ENCODE measurements around the gene ZNF10. TPM values are rescaled to one million over a fixed set of nuclear protein-coding genes. Genes with fewer than 3 reads are reported as not detected.

ZNF10 gene
- total RNA-seq, 2 experiments from 2014 or later, result 7.1 to 8.0 TPM

DNA sequence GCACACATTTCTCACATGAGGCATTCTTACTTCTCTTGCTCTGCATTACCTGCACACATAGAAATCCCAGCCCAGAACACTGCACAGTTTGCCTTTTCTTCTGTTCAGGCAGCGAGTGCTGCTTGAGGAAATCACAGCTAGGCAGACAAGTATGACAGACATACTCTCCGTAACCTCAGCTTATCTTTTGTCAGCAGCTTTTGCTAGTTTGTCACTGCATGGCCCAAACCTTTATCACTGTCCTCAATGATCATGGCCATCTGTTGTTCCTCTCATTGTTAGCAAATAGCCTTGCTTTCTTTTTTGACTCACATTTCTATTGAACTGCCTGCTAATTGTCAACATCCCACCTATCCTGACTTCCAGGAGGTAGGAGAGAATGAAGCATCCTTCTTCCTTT, 5.3 kb downstream of the ZNF10 start:
- TF ChIP-seq, protein P1, sequence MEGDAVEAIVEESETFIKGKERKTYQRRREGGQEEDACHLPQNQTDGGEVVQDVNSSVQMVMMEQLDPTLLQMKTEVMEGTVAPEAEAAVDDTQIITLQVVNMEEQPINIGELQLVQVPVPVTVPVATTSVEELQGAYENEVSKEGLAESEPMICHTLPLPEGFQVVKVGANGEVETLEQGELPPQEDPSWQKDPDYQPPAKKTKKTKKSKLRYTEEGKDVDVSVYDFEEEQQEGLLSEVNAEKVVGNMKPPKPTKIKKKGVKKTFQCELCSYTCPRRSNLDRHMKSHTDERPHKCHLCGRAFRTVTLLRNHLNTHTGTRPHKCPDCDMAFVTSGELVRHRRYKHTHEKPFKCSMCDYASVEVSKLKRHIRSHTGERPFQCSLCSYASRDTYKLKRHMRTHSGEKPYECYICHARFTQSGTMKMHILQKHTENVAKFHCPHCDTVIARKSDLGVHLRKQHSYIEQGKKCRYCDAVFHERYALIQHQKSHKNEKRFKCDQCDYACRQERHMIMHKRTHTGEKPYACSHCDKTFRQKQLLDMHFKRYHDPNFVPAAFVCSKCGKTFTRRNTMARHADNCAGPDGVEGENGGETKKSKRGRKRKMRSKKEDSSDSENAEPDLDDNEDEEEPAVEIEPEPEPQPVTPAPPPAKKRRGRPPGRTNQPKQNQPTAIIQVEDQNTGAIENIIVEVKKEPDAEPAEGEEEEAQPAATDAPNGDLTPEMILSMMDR (conservative IDR thresholded peaks at IDR 0.05; ENCODE audit: low read length), result no peak
- TF ChIP-seq EZH2phosphoT487 (IDR thresholded peaks at IDR 0.05; ENCODE audit: borderline replicate concordance, low read depth, low read length), result no peak
- intact Hi-C loops (cut with micrococcal nuclease; ENCODE audit: unreplicated experiment), result no loop called here
- Histone ChIP-seq H3K9me2 (ENCODE audit: insufficient read depth, low read length) (no peaks in the 10 kb centered on the region), H4K20me1 (ENCODE audit: insufficient read depth, low read length) (no peaks in the 10 kb centered on the region), H3K4me3 (ENCODE audit: low read depth, low read length, poor library complexity, severe bottlenecking) (no peak overlapping the region), H2AFZ (ENCODE audit: low read length) (no peak overlapping the region), H3K9me3 (ENCODE audit: low read length) (peaks cover 39% of the 10 kb centered on the region), H3K4me2 (ENCODE audit: low read length) (no peak overlapping the region), H3K79me2 (ENCODE audit: insufficient read depth, low read depth, low read length) (no peaks in the 10 kb centered on the region), H3K36me3 (ENCODE audit: insufficient read depth, low read length) (peaks cover 34% of the 10 kb centered on the region), H3K4me1 (ENCODE audit: insufficient read depth, low read length, poor library complexity, severe bottlenecking) (no peaks in the 10 kb centered on the region), H3K27ac (ENCODE audit: low read depth, low read length, poor library complexity, severe bottlenecking) (no peak overlapping the region)
- ChIA-PET CTCF (ENCODE audit: unreplicated experiment) (interaction anchor here (0.6 kb wide), 1 partner anchor 34 kb away, joined by 3 read pairs; no protein-coding TSS in a partner anchor), POLR2A (no interaction called here)
- no peak for DNase-seq (ENCODE audit: low spot score)
- no TSS peak for BruUV-seq (replicated peaks)

DNA sequence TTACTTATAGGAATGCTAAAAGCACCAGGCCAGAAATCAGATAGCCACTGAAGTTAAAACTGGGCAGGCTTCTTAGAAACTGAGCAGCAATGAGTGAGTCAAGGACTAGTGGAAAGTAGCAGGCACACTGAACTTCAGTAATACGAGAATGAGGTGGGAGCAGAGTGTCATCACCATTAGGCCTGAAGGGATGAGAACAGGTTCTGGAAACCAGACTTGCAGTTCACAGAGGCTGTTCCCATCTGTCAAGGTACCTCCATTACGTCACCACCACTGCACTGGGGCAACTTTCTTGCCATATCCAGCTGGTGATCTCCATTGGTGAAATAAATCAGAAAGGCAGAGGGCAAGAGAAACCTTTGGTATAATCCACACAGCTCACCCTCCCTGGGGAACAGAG, 15.6 kb downstream of the ZNF10 start:
- H3K4me1 ChIP-seq (ENCODE audit: insufficient read depth, low read length, poor library complexity, severe bottlenecking), result no peaks in the 10 kb centered on the region
- no TSS peak for BruUV-seq (replicated peaks)
- TF ChIP-seq, protein P1 (conservative IDR thresholded peaks at IDR 0.05; ENCODE audit: low read length), result no peak
- no peak for TF ChIP-seq EZH2phosphoT487 (IDR thresholded peaks at IDR 0.05; ENCODE audit: borderline replicate concordance, low read depth, low read length)
- no peak overlapping the region for H2AFZ ChIP-seq (ENCODE audit: low read length)
- H3K36me3 ChIP-seq (ENCODE audit: insufficient read depth, low read length), result peaks cover 31% of the 10 kb centered on the region
- DNase-seq (ENCODE audit: low spot score), result no peak
- ChIA-PET CTCF (ENCODE audit: unreplicated experiment) (no interaction called here), POLR2A (no interaction called here)
- H3K9me3 ChIP-seq (ENCODE audit: low read length), result peaks cover 20% of the 10 kb centered on the region
- H3K9me2 ChIP-seq (ENCODE audit: insufficient read depth, low read length), result no peaks in the 10 kb centered on the region
- H4K20me1 ChIP-seq (ENCODE audit: insufficient read depth, low read length), result no peaks in the 10 kb centered on the region
- no peak overlapping the region for H3K27ac ChIP-seq (ENCODE audit: low read depth, low read length, poor library complexity, severe bottlenecking)
- H3K79me2 ChIP-seq (ENCODE audit: insufficient read depth, low read depth, low read length), result no peaks in the 10 kb centered on the region
- H3K4me3 ChIP-seq (ENCODE audit: low read depth, low read length, poor library complexity, severe bottlenecking), result no peak overlapping the region
- intact Hi-C loops (cut with micrococcal nuclease; ENCODE audit: unreplicated experiment), result no loop called here
- no peak overlapping the region for H3K4me2 ChIP-seq (ENCODE audit: low read length)

DNA sequence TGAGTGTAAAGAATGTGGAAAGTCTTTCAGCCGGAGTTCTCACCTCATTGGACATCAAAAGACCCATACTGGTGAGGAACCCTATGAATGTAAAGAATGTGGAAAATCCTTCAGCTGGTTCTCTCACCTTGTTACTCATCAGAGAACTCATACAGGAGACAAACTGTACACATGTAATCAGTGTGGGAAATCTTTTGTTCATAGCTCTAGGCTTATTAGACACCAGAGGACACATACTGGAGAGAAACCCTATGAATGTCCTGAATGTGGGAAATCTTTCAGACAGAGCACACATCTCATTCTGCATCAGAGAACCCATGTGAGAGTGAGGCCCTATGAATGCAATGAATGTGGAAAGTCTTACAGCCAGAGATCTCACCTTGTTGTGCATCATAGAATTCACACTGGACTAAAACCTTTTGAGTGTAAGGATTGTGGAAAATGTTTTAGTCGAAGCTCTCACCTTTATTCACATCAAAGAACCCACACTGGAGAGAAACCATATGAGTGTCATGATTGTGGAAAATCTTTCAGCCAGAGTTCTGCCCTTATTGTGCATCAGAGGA, 25.8 kb downstream of the ZNF10 start:
- H3K4me3 ChIP-seq (ENCODE audit: low read depth, low read length, poor library complexity, severe bottlenecking), result no peak overlapping the region

More for the DNA sequence above, 25.8 kb downstream of the ZNF10 start:
- intact Hi-C loops (cut with micrococcal nuclease; ENCODE audit: unreplicated experiment), result no loop called here
- Histone ChIP-seq H3K4me2 (ENCODE audit: low read length) (no peak overlapping the region), H2AFZ (ENCODE audit: low read length) (no peak overlapping the region), H3K27ac (ENCODE audit: low read depth, low read length, poor library complexity, severe bottlenecking) (no peak overlapping the region), H4K20me1 (ENCODE audit: insufficient read depth, low read length) (no peaks in the 10 kb centered on the region), H3K79me2 (ENCODE audit: insufficient read depth, low read depth, low read length) (no peaks in the 10 kb centered on the region), H3K9me3 (ENCODE audit: low read length) (peaks cover 53% of the 10 kb centered on the region), H3K36me3 (ENCODE audit: insufficient read depth, low read length) (peaks cover 55% of the 10 kb centered on the region), H3K4me1 (ENCODE audit: insufficient read depth, low read length, poor library complexity, severe bottlenecking) (no peaks in the 10 kb centered on the region), H3K9me2 (ENCODE audit: insufficient read depth, low read length) (no peaks in the 10 kb centered on the region)
- no peak for DNase-seq (ENCODE audit: low spot score)
- ChIA-PET POLR2A (no interaction called here), CTCF (ENCODE audit: unreplicated experiment) (no interaction called here)
- TF ChIP-seq EZH2phosphoT487 (IDR thresholded peaks at IDR 0.05; ENCODE audit: borderline replicate concordance, low read depth, low read length), result no peak
- TF ChIP-seq, protein P1 (conservative IDR thresholded peaks at IDR 0.05; ENCODE audit: low read length), result no peak
- no TSS peak for BruUV-seq (replicated peaks)
